ENCODE measurements around the gene ORAI3.

Gene ORAI3

DNA sequence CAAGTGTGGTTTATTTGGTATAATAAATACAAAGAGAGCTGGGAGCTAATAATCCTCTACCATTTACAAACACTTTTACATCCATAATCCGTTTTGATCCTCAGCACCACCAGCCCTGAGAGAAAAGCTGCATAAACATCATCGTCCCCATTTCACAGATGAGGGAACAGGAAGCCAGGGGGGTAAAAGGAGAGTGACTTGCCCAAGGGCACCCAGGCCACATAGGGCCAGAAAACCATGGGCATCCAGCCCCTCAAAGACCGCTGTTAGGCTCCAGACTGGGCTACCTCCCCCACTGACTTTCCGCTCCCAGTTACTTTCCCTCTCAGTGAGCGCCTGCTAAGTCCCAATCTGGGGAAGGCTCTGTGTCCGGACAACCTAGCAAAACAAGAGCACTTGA is 54.9 kb downstream of the ORAI3 start:
- no peak for TF ChIP-seq TAF1 (IDR thresholded peaks at IDR 0.05; ENCODE audit: borderline replicate concordance, insufficient read depth, low read length)
- no peak for TF ChIP-seq FOXP2 (optimal IDR thresholded peaks at IDR 0.05; ENCODE audit: borderline replicate concordance, extremely low read depth, extremely low read length, insufficient read depth)
- TF ChIP-seq SIN3A (IDR thresholded peaks at IDR 0.05; ENCODE audit: borderline replicate concordance, insufficient read depth, low read length), result no peak
- no peak for TF ChIP-seq REST (IDR thresholded peaks at IDR 0.05; ENCODE audit: insufficient read depth in 1 of 2, low read depth in 2 of 2, low read length in 2 of 2)
- no peak for TF ChIP-seq POLR2AphosphoS5 (IDR thresholded peaks at IDR 0.05; ENCODE audit: low read depth, low read length)

Measured in PFSK-1 (cell line).